CD8-positive, alpha-beta memory T cell (primary cell): ENCODE measurements around the gene CD4. TPM values are rescaled to one million over a fixed set of nuclear protein-coding genes. Genes with fewer than 3 reads are reported as not detected.

Experiments used
- CTCF ChIA-PET: fragments of 350-600 bp; sonication (Branson Sonifier 250); formaldehyde crosslinking; loops from one replicate; lab custom pipeline; 2021; ENCODE audit warnings: antibody characterized with exemption; lab: Charles Lee
- POLR2A ChIA-PET: fragments of 350-600 bp; sonication (Branson Sonifier 250); formaldehyde crosslinking; loops from one replicate; lab custom pipeline; 2021; ENCODE audit warnings: antibody characterized with exemption; lab: Charles Lee
- DNase-seq, 5 donors: peaks; one replicate each; pipeline versions ENCODE4 v3.0.0 to v3.0.0-alpha.2; 2020 to 2022; ENCODE audit warnings: mixed read lengths in 1 of 5
- H3K27ac ChIP-seq: one replicate; pipeline ENCODE4 v1.7.0; 2013; ENCODE audit warnings: low read depth, mild to moderate bottlenecking, low read length, moderate library complexity
- H3K27me3 ChIP-seq: 2 replicates; pipeline ENCODE4 v1.7.0; 2013; ENCODE audit warnings: low read length, mild to moderate bottlenecking; ENCODE audit not compliant: insufficient read depth, poor library complexity, severe bottlenecking
- H3K36me3 ChIP-seq: 2 replicates; pipeline ENCODE4 v1.7.0; 2013; ENCODE audit warnings: mild to moderate bottlenecking, low read length, moderate library complexity; ENCODE audit not compliant: insufficient read depth
- H3K4me1 ChIP-seq: 2 replicates; pipeline ENCODE4 v1.7.0; 2013; ENCODE audit warnings: mild to moderate bottlenecking, low read length, moderate library complexity; ENCODE audit not compliant: insufficient read depth
- H3K4me3 ChIP-seq: 2 replicates; pipeline ENCODE4 v1.7.0; 2013; ENCODE audit warnings: mild to moderate bottlenecking, low read length
- H3K9me3 ChIP-seq: 2 replicates; pipeline ENCODE4 v1.7.0; 2013; ENCODE audit warnings: mild to moderate bottlenecking, low read length
- H3K27ac Mint-ChIP-seq, 8 donors: one replicate each; pipeline ENCODE4 v1.8.0; 2020 to 2021; ENCODE audit warnings: mixed read lengths in 8 of 8, mild to moderate bottlenecking in 6 of 8, inconsistent platforms in 3 of 8, moderate library complexity in 3 of 8
- H3K27me3 Mint-ChIP-seq, 2 donors: one replicate each; pipeline ENCODE4 v1.8.0; 2020 to 2021; ENCODE audit warnings: mixed read lengths in 2 of 2, mild to moderate bottlenecking in 1 of 2, moderate library complexity in 1 of 2
- H3K36me3 Mint-ChIP-seq, 3 donors: one replicate each; pipeline ENCODE4 v1.8.0; 2020 to 2021; ENCODE audit warnings: mixed read lengths in 3 of 3, inconsistent platforms in 1 of 3, mild to moderate bottlenecking in 1 of 3
- H3K4me1 Mint-ChIP-seq, 3 donors: one replicate each; pipeline ENCODE4 v1.8.0; 2020 to 2021; ENCODE audit warnings: mixed read lengths in 3 of 3, inconsistent platforms in 1 of 3, mild to moderate bottlenecking in 1 of 3
- H3K4me3 Mint-ChIP-seq, 7 donors: one replicate each; pipeline ENCODE4 v1.8.0; 2020 to 2021; ENCODE audit warnings: mixed read lengths in 7 of 7, mild to moderate bottlenecking in 6 of 7, moderate library complexity in 4 of 7, inconsistent platforms in 2 of 7
- H3K9me3 Mint-ChIP-seq, 5 donors: one replicate each; pipeline ENCODE4 v1.8.0; 2020 to 2022; ENCODE audit warnings: mixed read lengths in 5 of 5, mild to moderate bottlenecking in 3 of 5, moderate library complexity in 2 of 5, inconsistent platforms in 1 of 5
- polyA plus RNA-seq: library from polyadenylated mRNA; unstranded; fragments of 300-500 nt; fragmentation: Illumina TruSeq; gene quantifications from one replicate; pipeline ENCODE4 v1.2.3, GENCODE V29; 2021
- total RNA-seq, 2 experiments: library from RNA; stranded (reverse); gene quantifications; one replicate each; pipeline ENCODE4 v1.2.3, GENCODE V29; 2021

Gene CD4
- total and polyA plus RNA-seq, 3 experiments from 2014 or later = 0.30 to 1.8 (median 1.2) TPM

- Histone ChIP-seq H3K4me1 (peaks cover 17% of the 10 kb centered on the region), H3K4me3 (no peak overlapping the region), H3K36me3 (no peaks in the 10 kb centered on the region), H3K27me3 (peaks cover 3% of the 10 kb centered on the region), H3K9me3 (no peaks in the 10 kb centered on the region), H3K27ac (no peak overlapping the region)
- peak overlapping the region in 1 of 8 donors; percentile 29 for H3K27ac Mint-ChIP-seq
- H3K4me3 Mint-ChIP-seq = peak overlapping the region in 1 of 7 donors; percentile 79
- H3K36me3 Mint-ChIP-seq = peaks cover 0 to 23% (median 0%) of the 10 kb centered on the region in 3 donors
- ChIA-PET CTCF (interaction anchor here (2.1 to 7.5 kb wide), 3 partner anchors 18 to 78 kb away, joined by 10 to 91 read pairs (median 14); partner anchors contain the start of genes CDCA3, MLF2, SPSB2 and USP5), POLR2A (interaction anchor here (0.7 kb wide), 1 partner anchor 27 kb away, joined by 3 read pairs; no protein-coding TSS in a partner anchor)
- H3K27me3 Mint-ChIP-seq = peaks cover 12 to 22% of the 10 kb centered on the region in 2 donors
- no peak for DNase-seq
- H3K9me3 Mint-ChIP-seq = no peaks in the 10 kb centered on the region
- H3K4me1 Mint-ChIP-seq = peaks cover 15 to 24% (median 17%) of the 10 kb centered on the region in 3 donors
Measured at GRCh38 chr12:6831450-6831995, 42.2 kb downstream of the CD4 start.

DNA sequence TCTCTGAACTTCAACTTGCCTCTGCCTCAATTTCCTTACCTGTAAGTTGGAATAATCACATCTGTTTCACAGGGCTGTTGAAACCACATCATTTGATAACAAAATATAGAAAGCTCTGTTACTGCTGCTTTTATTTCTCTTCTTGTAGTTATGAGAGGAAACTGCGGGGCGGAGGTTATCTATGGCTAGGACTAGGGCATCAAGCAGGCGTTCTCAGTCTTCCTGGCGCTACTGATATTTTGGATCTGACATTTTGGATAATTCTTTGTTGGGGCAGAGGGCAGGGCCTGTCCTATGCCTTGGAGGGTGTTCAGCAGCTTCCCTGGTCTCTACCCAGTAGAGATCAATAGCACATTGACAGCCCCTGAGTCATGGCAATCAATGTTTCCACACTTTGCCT lies 42.8 kb downstream of the CD4 start:
- Mint-ChIP-seq H3K36me3 (peaks cover 0 to 23% (median 0%) of the 10 kb centered on the region in 3 donors), H3K4me1 (peaks cover 15 to 24% (median 16%) of the 10 kb centered on the region in 3 donors), H3K27me3 (peaks cover 12 to 19% of the 10 kb centered on the region in 2 donors), H3K9me3 (no peaks in the 10 kb centered on the region), H3K27ac (no peak overlapping the region), H3K4me3 (peak overlapping the region in 2 of 7 donors; percentile 33 to 54)
- ChIA-PET CTCF (interaction anchor here (1.5 to 7.5 kb wide), 4 partner anchors 17 to 79 kb away, joined by 3 to 91 read pairs (median 12); partner anchors contain the start of genes CDCA3, MLF2, SPSB2 and USP5), POLR2A (interaction anchor here (0.7 kb wide), 1 partner anchor 26 kb away, joined by 3 read pairs; no protein-coding TSS in a partner anchor)
- H3K9me3 ChIP-seq = no peaks in the 10 kb centered on the region
- no peak overlapping the region for H3K27ac ChIP-seq
- peaks cover 3% of the 10 kb centered on the region for H3K27me3 ChIP-seq
- no peak for DNase-seq
- H3K36me3 ChIP-seq = no peaks in the 10 kb centered on the region
- peaks cover 17% of the 10 kb centered on the region for H3K4me1 ChIP-seq
- H3K4me3 ChIP-seq = no peak overlapping the region

- H3K9me3 Mint-ChIP-seq = no peaks in the 10 kb centered on the region
- peaks cover 0 to 24% (median 0%) of the 10 kb centered on the region in 3 donors for H3K36me3 Mint-ChIP-seq
- Histone ChIP-seq H3K4me1 (peaks cover 12% of the 10 kb centered on the region), H3K36me3 (no peaks in the 10 kb centered on the region), H3K4me3 (no peak overlapping the region), H3K9me3 (no peaks in the 10 kb centered on the region), H3K27me3 (peaks cover 3% of the 10 kb centered on the region), H3K27ac (no peak overlapping the region)
- H3K4me1 Mint-ChIP-seq = peaks cover 4 to 14% (median 8%) of the 10 kb centered on the region in 3 donors
- H3K27me3 Mint-ChIP-seq = peaks cover 8 to 10% of the 10 kb centered on the region in 2 donors
- DNase-seq = no peak
- no peak overlapping the region for H3K27ac Mint-ChIP-seq
- no peak overlapping the region for H3K4me3 Mint-ChIP-seq
- ChIA-PET POLR2A (interaction anchor here (0.6 kb wide), 1 partner anchor 40 kb away, joined by 3 read pairs; the partner anchor contains the start of gene SPSB2), CTCF (interaction anchor here (0.6 to 7.5 kb wide), 8 partner anchors 9 to 275 kb away, joined by 3 to 91 read pairs (median 5); partner anchors contain the start of genes CDCA3, MLF2, SPSB2 and USP5)
Measured at GRCh38 chr12:6833189-6833890, 44.0 kb downstream of the CD4 start.

DNA sequence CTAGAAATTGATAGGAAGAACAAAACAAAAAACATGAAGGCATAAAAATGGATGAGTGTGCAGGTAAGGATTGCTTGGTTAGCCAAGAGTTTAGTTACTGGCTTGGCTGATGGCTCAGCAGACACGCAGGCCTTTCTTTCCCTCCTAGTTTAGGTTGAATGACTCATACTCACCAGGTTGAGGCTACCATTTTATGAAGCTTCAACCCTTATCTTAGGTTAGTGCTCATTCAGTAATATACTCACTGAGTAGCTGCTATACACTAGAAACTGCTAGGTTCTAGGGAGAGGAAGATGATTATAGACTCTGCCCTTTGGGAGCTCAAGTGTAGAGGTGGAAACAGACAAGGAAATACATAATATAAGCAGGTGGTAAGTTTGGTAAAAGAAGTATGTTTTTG lies 44.9 kb downstream of the CD4 start:
- Histone ChIP-seq H3K27ac (no peak overlapping the region), H3K4me1 (peaks cover 12% of the 10 kb centered on the region), H3K27me3 (peaks cover 3% of the 10 kb centered on the region), H3K36me3 (no peaks in the 10 kb centered on the region), H3K4me3 (no peak overlapping the region), H3K9me3 (no peaks in the 10 kb centered on the region)
- no peaks in the 10 kb centered on the region for H3K9me3 Mint-ChIP-seq
- ChIA-PET POLR2A (interaction anchor here (0.5 to 0.6 kb wide), 2 partner anchors 39 to 113 kb away, joined by 3 to 5 read pairs; partner anchors contain the start of gene SPSB2), CTCF (interaction anchor here (1.1 to 7.5 kb wide), 11 partner anchors 9 to 316 kb away, joined by 3 to 91 read pairs (median 5); partner anchors contain the start of genes CDCA3, MLF2, SPSB2 and USP5)
- peaks cover 0 to 23% (median 0%) of the 10 kb centered on the region in 3 donors for H3K36me3 Mint-ChIP-seq
- DNase-seq = no peak
- peak overlapping the region in 1 of 7 donors; percentile 5 for H3K4me3 Mint-ChIP-seq
- H3K4me1 Mint-ChIP-seq = peaks cover 4 to 8% (median 6%) of the 10 kb centered on the region in 3 donors
- peaks cover 5 to 8% of the 10 kb centered on the region in 2 donors for H3K27me3 Mint-ChIP-seq
- peak overlapping the region in 1 of 8 donors; percentile 5 for H3K27ac Mint-ChIP-seq

DNA sequence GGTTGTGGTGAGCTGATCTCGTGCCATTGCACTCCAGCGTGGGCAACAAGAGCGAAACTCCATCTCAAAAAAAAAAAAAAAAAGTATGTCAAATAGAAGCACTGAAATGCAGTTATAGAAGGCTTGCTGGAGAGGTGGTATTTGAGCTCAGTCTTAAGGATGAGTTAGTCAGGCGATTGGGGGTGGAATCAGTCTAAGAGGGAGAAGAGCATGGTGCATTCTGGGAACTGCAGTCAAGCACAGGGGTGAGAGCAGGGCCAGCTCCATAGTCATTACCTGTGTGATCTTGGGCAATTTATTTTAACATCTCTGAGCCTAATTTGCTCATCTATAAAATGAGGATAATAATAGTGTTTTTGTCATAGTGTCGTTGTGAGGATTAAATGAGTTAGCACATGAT lies 45.5 kb downstream of the CD4 start:
- Histone ChIP-seq H3K27ac (no peak overlapping the region), H3K27me3 (no peaks in the 10 kb centered on the region), H3K4me3 (no peak overlapping the region), H3K36me3 (no peaks in the 10 kb centered on the region), H3K4me1 (peaks cover 6% of the 10 kb centered on the region), H3K9me3 (no peaks in the 10 kb centered on the region)
- no peak for DNase-seq
- Mint-ChIP-seq H3K4me3 (no peak overlapping the region), H3K4me1 (peaks cover 0 to 4% (median 3%) of the 10 kb centered on the region in 3 donors), H3K27ac (peak overlapping the region in 1 of 8 donors; percentile 33), H3K9me3 (no peaks in the 10 kb centered on the region), H3K36me3 (peaks cover 0 to 23% (median 0%) of the 10 kb centered on the region in 3 donors), H3K27me3 (peaks cover 4 to 8% of the 10 kb centered on the region in 2 donors)
- POLR2A ChIA-PET = interaction anchor here (0.6 kb wide), 1 partner anchor 18 kb away, joined by 3 read pairs; no protein-coding TSS in a partner anchor
- CTCF ChIA-PET = interaction anchor here (0.7 to 7.5 kb wide), 15 partner anchors 10 to 315 kb away, joined by 3 to 91 read pairs (median 5); partner anchors contain the start of genes CDCA3, LPAR5, MLF2 and SPSB2

GRCh38 chr12:6836851-6837250 lies 47.5 kb downstream of the CD4 start:
- Mint-ChIP-seq H3K36me3 (peaks cover 0 to 17% (median 0%) of the 10 kb centered on the region in 3 donors), H3K9me3 (no peaks in the 10 kb centered on the region), H3K27ac (no peak overlapping the region), H3K4me3 (no peak overlapping the region), H3K27me3 (peaks cover 0 to 2% of the 10 kb centered on the region in 2 donors), H3K4me1 (peaks cover 0 to 4% (median 3%) of the 10 kb centered on the region in 3 donors)
- Histone ChIP-seq H3K9me3 (no peaks in the 10 kb centered on the region), H3K27ac (no peak overlapping the region), H3K27me3 (no peaks in the 10 kb centered on the region), H3K4me3 (no peak overlapping the region), H3K36me3 (no peaks in the 10 kb centered on the region), H3K4me1 (peaks cover 6% of the 10 kb centered on the region)
- POLR2A ChIA-PET = interaction anchor here (0.6 kb wide), 1 partner anchor 75 kb away, joined by 3 read pairs; no protein-coding TSS in a partner anchor
- DNase-seq = no peak
- CTCF ChIA-PET = interaction anchor here (0.9 to 7.5 kb wide), 8 partner anchors 12 to 84 kb away, joined by 3 to 91 read pairs (median 6); partner anchors contain the start of genes CDCA3, MLF2, SPSB2 and USP5

DNA sequence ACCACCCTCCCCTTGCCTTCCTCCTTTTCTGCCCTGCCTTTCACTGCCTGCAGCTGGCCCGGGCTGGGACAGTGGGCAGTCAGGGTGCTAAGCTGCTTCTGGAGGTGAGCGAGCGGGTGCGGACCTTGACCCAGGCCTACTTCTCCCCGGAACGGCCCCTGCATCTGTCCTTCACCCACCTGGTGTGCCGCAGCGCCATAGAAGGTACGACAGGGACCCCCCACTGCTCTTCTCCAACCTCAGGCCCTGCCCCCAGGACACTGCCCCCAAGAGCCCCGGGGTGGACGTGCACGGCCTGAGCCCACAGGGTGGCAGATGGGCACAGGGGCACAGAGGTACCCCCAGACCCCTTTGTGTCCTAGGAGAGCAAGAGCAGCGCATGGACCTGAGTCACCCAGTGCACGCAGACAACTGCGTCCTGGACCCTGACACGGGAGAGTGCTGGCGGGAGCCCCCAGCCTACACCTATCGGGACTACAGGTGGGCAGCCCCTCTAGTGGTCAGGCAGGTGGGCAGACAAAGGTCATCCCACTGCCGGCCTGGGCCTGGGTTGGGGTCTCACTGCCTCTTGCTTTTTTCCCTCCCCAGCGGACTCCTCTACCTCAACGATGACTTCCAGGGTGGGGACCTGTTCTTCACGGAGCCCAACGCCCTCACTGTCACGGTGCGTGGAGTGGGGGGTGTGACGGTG lies 48.2 kb downstream of the CD4 start:
- Mint-ChIP-seq H3K4me1 (peaks cover 0 to 4% (median 3%) of the 10 kb centered on the region in 3 donors), H3K27ac (peak overlapping the region in 1 of 8 donors; percentile 75), H3K9me3 (no peaks in the 10 kb centered on the region), H3K4me3 (no peak overlapping the region), H3K36me3 (peaks cover 0 to 14% (median 0%) of the 10 kb centered on the region in 3 donors), H3K27me3 (no peaks in the 10 kb centered on the region)
- CTCF ChIA-PET = interaction anchor here (0.9 to 7.5 kb wide), 7 partner anchors 12 to 85 kb away, joined by 3 to 91 read pairs (median 6); partner anchors contain the start of genes CDCA3, MLF2, SPSB2 and USP5
- no peak overlapping the region for H3K4me3 ChIP-seq
- no peaks in the 10 kb centered on the region for H3K36me3 ChIP-seq
- no peaks in the 10 kb centered on the region for H3K27me3 ChIP-seq
- H3K9me3 ChIP-seq = no peaks in the 10 kb centered on the region
- H3K27ac ChIP-seq = no peak overlapping the region
- POLR2A ChIA-PET = interaction anchor here (0.6 kb wide), 1 partner anchor 75 kb away, joined by 3 read pairs; no protein-coding TSS in a partner anchor
- no peak for DNase-seq
- peaks cover 6% of the 10 kb centered on the region for H3K4me1 ChIP-seq
